SHP77 treated with DMSO at 0.1 percent for 48 hours (cell line): Measurements from ENCODE around the gene TAPBPL.

Experiments
- DNase-seq: peaks from one replicate; lab custom pipeline; 2025; lab: John Stamatoyannopoulos, UW

Gene TAPBPL

GRCh38 chr12:6435961-6436715 is 15.7 kb upstream of the TAPBPL start:
- DNase-seq = no peak

- DNase-seq = no peak
Observed at GRCh38 chr12:6437586-6437985, 14.3 kb upstream of the TAPBPL start.

- no peak for DNase-seq
Observed at GRCh38 chr12:6438345-6438744, 13.5 kb upstream of the TAPBPL start.

- DNase-seq = no peak
Observed at GRCh38 chr12:6440391-6440790, 11.5 kb upstream of the TAPBPL start.

- no peak for DNase-seq
Observed at GRCh38 chr12:6442836-6443235, 9.0 kb upstream of the TAPBPL start.

- no peak for DNase-seq
Observed at GRCh38 chr12:6443361-6443983, 8.4 kb upstream of the TAPBPL start.

GRCh38 chr12:6444031-6444430 is 7.8 kb upstream of the TAPBPL start:
- DNase-seq = no peak

GRCh38 chr12:6444704-6445688 is 6.8 kb upstream of the TAPBPL start, which contains the start of gene CD27:
Gene CD27 (plus strand): TSS chr12:6444955. CDS start chr12:6445096, 141 bp downstream.
- no peak for DNase-seq

- no peak for DNase-seq
Observed at GRCh38 chr12:6450091-6450868, 1.6 kb upstream of the TAPBPL start.

GRCh38 chr12:6450869-6451347 is 934 bp upstream of the TAPBPL start:
- DNase-seq = no peak

GRCh38 chr12:6452245-6452943 is 552 bp downstream of the TAPBPL start:
- DNase-seq = no peak

GRCh38 chr12:6452944-6453630 is 1.2 kb downstream of the TAPBPL start:
- no peak for DNase-seq

- DNase-seq = no peak
Observed at GRCh38 chr12:6457220-6457945, 5.5 kb downstream of the TAPBPL start.

GRCh38 chr12:6458281-6459003 is 6.6 kb downstream of the TAPBPL start:
- no peak for DNase-seq

- no peak for DNase-seq
Observed at GRCh38 chr12:6459004-6459337, 7.1 kb downstream of the TAPBPL start.

GRCh38 chr12:6460751-6461371 is 9.0 kb downstream of the TAPBPL start:
- DNase-seq = no peak

- DNase-seq = no peak
Observed at GRCh38 chr12:6461401-6462233, 9.8 kb downstream of the TAPBPL start.
